OCI-M2 (cell line): ENCODE data around the gene RAPH1.

Experiments used
- DNase-seq: peaks from one replicate; lab custom pipeline; 2025; ENCODE audit not compliant: unreplicated experiment; lab: John Stamatoyannopoulos, UW

Gene RAPH1

DNA sequence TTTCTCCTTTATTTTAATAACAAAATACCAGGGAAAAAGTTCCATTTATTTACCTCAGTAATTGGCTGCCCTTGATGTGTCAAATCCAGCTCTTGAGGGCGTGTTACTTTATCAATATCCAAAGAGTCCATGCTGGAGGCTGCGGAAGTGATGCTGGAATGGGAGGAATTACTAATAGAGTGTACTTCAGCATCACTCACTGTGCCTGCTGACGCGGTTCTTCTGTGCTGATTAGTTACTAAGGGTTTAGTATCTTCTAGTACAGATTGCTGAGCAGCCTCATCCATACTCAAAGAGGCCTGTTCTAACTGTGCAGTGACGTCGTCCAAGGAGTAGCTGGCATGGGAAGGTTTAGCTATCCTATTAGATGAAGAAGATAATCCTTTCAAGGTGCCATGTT lies 45.6 kb downstream of the RAPH1 start:
- DNase-seq, result no peak

DNA sequence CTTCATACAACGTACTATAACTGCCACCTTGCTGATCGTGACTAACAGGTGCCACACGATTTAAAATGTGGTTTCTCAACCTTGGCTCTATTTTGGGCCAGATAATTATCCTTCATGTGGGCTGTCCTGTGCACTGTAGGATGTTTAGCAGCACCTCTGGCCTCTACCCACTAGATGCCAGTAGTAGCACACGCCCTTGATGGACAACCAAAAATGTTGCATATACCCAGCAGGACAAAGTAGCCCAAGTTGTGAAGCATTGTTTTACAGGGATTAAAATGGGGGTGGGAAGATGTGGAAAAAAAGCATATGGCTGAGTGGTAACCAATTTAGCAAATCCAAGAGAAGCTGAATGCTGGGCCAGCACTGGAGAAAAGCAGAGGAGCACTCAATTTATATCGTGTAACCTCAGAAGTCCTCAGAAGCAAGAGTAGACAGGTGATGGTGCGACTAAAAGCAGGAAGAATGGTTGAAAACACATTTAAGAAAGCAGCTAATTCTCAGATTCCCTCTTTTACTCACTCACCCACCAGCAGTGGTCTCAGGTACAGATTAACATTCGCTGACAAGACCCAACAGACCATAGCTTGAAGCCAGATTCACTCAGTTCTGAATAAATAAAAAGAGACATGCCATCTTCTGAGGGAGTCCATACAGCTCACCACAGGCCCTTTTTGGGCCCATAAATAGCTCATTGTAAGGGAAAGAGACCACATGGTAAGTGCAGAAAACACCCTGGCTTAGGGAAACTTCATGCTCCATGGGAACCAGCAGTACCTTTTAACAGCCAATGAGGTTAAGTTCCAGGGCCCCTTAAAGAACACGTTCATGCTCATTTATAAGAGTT lies 50.6 kb downstream of the RAPH1 start:
- DNase-seq, result no peak

DNA sequence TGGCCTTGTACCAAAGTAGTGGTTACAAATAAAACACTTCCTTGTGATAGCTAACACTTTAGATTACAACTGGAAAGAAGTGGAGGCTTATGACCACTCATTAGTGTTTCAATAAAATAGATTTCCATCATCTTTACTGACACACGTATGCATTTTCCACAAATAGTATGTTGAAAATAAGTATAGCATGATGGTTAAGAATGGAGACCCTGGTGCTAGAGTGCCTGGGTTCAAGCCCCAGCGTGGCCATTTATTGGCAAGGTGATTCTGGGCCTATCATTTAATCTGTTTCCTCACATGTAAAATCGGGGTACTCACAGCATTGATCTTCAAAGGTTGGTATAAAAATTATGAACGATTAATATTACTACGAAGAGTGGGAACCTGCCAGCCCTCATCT lies 54.5 kb downstream of the RAPH1 start:
- DNase-seq, result no peak

DNA sequence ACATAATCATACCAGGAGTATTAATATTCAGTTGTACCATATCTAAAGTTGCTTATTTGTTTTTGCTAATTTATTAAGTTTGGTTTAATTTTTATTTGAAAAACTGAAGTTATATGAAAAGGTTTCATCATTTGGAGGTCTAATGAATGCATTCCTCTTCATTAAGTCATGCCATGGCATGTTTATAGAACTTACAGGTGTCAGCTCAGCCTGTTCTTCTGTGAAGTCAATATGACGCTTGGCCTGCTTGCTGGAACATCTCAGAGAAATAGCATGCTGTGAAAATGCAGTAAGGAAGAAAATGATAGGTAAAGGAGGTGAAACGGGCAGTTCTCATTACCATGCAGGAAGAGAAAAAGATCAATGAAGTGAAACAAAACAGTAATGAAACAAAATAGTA lies 58.2 kb downstream of the RAPH1 start:
- no peak for DNase-seq

DNA sequence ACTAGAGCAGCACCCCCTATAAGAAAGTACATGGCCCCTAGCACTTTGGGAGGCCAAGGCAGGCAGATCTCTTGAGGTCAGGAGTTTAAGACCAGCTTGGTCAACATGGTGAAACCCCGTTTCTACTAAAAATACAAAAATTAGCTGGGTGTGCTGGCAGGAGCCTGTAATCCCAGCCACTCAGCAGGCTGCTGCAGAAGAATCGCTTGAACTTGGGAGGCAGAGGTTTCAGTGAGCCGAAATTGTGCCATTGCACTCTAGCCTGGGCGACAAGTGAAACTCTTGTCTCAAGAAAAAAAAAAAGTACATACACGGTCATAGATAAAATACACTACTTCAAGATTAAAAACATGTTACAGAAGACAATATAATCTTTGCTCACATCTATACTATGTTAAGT lies 63.8 kb downstream of the RAPH1 start:
- no peak for DNase-seq

DNA sequence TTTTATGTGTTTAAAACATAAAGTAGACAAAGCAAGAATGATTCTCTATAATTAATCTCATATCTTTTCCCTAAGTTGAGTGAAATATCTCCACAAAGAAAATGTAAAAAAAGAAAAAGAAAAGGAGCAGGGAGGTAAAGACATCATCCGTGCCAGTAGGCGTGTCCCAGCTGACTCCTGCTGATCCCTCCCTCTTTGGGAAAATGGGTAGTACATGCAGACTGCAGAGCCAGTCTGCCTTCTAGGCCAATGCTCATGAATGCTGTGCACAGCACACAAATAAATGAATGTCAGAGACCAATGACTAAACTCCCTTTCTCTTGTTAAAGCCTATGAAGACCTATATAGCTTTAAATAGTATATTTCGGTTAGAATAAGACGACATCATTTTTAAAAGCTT lies 64.7 kb downstream of the RAPH1 start:
- no peak for DNase-seq

DNA sequence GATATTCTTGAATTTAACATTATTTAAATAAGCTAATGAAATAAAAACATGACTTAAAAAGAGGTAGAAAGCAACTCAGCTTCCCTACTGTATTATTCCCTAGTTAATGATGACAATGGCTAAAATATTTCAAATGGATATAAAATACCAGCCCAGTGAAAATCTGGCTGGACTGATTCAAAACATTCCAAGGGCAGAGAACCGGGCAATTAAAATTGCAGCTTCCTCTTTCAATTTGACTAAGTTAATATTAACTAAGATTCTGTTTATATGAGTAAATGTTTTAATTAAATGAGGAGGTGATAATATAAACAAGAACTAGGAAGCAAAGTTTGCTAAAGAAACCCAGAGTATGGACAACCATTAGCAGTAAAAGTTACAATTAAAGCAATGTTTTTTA lies 65.6 kb downstream of the RAPH1 start:
- no peak for DNase-seq

DNA sequence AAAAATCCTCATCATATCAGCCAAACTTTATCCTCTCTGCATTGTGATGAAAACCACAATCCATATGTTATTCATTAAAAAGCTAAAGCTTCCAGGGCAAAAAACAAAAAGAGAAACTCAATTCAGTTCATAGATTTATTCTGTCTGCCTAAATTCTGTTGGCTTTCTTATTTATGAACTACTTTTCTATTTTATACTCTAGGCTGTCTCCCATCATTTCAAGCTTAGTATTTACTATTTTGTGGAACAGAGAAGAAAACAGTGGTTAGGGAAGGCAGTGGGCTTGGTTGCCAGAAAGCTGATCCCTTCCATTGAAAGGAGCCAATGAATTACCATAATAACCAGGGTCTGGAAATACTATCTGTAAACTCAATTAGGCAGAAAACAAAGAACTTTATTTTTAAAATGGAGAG lies 71.8 kb downstream of the RAPH1 start:
- no peak for DNase-seq

DNA sequence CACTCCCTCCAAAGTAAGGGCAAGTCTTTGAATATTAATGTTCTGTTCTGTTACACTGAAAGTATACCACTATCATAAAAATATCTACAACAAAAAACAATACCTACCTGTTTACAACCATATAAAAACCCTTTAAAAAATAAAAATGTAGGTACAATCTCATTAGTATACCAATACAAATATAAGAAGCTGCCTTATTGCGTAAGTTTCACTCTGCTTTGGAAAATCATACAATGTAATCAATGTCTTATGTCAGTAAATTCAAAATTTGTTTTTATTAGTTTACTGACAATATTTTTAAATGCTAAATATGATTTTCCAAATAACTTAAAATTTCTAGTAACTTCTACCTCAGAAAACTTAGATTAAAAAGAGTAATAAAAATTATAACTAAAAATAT lies 72.8 kb downstream of the RAPH1 start:
- no peak for DNase-seq

DNA sequence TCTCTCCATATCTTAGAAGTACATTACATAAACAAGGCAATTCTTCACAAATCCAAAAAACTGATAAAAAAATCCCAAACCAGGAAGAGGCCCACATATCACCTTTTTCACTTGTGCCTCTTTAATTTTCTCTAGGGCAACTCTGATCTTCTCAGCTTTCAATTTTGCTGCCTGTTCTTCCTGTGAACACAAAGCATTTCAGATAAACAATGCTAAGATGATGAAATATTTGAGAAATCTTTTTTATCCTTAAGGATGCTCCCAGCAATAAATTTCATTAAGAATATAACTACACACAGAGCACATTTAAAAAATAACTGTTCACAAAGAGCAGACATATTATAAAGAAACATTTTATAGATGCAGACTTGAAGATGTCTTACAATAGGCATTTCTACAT lies 73.4 kb downstream of the RAPH1 start:
- DNase-seq, result no peak

DNA sequence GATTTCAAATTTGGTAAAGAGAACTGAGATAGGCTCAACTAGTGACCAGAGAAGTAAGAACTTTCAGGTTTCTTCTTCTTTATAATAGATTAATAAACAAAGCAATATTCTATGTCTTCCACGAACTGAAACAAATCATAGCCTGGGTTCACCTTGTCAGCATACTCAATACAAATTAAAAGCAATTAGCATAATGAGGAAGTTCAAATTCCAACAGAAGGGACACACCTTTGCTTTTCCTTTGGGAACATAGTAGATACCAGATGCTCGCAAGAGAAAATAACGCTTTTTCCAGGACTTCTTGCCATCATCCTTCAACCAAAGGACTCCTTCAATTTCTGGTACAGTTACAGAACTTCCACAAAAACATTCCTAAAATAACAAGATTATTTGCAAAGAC lies 79.9 kb downstream of the RAPH1 start:
- no peak for DNase-seq

DNA sequence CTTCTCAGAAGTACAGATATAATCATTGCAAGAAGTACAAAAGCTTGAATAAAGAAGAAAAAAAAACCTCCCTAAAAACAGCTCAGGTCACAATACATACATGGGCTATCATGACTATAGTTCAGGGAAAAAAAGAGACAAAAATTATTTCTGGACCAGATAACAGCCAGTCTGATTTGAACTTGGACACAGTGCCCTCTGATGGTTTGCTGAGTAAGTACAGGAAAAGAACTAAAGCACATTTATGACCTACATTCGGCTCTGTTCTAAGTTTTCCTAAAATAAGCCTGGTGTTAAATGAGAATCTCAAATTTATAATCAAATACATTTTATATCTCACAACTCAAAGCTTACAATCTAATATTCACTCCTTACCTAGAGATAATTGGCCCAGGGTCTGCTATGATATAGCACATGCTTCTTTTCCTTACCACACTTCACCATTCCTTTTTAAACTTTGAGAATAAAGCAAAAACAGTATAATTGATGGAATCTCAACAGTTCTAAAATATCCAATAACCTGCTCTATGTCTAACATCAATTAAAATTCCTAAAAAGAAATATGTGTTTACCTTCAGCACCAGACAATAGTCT lies 81.1 kb downstream of the RAPH1 start:
- no peak for DNase-seq

DNA sequence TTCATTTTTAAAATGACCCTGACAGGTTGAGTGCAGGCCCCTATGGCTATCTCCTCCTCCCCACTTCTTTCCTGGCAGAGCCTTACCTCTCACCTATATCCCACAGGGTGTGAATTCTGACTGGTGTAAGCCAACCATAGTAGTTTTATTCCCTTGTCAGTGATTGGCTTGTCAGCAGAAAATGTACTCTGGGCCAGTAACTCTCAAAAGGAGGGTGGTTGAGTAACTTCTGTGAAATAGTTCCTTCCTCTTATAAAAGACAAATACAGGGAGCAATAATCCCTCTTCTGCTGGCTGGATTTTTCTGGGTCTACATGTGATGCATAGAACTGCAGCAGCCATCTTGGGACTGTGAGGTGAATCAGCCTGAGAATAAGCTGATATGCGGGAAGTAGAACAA lies 83.4 kb downstream of the RAPH1 start:
- no peak for DNase-seq

DNA sequence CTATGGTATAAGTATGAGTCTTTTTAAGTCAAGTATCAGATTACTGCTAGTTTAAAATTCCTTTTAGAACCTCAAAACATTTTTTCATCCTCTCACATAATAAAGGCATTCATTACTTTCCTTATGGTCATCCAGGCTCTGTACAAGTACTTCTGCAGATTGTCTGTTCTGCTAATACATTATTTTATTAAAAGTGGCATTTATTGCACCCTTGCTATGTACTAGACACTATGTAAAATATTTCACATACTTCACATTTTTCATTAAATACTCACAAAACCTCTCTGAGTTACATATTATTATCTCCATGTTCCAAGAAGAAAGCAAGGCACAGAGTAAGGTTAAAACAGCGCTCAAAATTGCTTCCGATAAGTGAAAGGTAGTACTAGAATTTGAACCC lies 84.1 kb downstream of the RAPH1 start:
- DNase-seq, result no peak

DNA sequence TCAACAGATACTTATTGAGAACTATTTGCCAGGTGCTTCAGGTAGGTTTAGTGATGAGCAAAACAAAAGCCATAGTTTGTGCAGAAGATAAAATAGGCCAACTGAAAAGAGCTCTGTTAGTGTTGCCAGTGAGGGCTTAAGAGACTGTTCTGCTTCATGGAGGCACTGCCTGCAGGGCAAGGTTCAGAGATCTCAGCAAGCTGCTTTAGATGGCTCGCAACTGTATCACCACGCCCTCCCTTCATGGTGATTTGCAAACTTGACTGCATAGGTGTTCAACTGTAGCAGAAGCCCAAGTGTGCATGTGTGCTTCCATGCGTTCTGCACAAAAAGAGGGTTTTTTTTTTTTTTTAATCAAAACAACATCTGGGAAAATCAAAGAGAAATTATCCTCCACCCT lies 84.5 kb downstream of the RAPH1 start:
- no peak for DNase-seq

DNA sequence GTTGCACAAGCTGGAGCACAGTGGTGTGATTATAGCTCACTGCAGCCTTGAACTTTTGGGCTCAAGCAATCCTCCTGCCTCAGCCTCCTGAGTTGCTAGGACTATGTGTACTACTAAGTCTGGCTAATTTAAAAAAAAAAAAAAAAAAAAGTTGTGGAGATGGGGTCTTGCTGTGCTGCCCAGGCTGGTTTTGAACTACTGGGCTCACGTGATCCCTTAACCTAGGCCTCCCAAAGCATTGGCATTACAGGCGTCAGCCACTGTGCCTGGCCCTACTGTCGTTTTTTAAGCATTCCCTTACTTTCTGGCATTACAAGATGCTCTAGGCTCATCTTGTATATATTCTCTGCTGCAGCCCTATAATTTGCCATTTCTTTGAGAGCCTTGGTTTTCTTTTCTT lies 88.3 kb downstream of the RAPH1 start:
- no peak for DNase-seq

DNA sequence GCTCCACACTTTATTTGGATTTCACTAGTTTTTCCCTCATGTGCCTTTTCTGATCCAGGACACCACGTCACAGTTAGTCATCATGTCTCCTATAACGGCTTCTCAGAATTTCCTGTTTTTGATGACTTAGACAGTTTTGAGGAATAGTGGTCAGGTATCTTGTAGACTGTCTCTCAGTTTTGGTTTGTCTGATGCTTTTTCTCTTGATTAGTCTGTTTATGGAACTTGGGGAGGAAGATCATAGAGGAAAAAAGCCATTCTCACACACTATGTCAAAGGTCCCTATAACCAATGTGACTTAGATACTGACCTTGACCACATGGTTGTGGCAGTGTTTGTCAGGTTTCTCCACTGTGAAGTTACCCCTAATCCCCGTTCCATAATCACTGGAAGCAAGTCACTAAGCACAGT lies 89.0 kb downstream of the RAPH1 start:
- no peak for DNase-seq

DNA sequence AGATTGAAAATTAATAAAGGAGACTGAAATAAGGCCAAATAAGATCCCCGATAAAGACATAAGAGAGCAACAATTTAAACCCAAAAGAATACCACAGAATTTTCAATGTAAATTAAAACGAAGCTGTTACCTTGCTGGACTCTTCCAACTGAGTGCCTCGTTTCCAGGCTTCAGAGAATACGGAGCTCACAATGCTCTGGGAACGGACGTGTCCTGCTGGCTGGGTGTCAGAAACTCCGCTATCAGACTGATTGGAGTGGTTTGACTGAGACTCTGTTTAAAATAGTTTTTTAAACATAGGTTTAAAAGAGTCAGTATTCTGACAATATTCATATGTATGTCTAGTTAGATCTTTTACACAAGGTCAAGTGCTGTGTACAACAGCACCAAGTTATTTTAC lies 90.4 kb downstream of the RAPH1 start:
- no peak for DNase-seq

DNA sequence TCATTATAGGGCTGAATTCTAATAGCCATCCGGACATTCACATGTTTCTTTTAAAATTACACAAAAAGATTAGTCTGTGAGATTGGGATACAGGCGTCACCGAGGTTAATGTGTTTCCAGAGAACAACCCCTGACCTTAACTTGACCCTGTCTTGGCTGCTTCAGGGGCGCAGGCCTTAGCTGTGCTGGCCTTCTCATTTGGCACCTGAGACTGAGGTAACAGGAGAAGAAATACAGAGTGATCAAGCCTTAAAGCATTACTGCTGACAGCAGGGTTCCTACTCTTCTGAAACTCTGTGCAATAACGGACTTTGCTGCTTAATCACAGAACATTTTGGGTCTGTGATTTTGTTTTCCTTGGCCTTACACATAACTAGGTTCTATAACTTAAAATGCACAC lies 92.6 kb downstream of the RAPH1 start:
- no peak for DNase-seq

DNA sequence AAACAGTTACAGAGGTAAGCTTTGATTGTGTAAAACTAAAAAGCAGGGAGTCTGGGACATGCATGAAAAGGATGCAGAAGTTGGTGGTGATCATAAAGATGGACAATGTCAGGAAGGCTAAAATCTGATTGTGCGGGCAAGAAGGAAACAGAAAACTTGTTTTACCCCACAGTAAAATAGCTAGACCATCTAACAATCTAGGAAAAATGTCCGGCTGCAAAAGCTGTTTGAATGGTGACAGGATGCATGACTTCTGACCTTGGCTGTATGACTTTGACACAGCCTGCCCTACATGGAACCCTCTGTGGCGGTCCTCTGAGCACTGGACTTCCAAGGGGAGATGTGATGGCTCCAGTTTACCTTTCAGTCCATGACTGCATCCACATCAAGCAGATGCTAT lies 93.6 kb downstream of the RAPH1 start:
- DNase-seq, result no peak

DNA sequence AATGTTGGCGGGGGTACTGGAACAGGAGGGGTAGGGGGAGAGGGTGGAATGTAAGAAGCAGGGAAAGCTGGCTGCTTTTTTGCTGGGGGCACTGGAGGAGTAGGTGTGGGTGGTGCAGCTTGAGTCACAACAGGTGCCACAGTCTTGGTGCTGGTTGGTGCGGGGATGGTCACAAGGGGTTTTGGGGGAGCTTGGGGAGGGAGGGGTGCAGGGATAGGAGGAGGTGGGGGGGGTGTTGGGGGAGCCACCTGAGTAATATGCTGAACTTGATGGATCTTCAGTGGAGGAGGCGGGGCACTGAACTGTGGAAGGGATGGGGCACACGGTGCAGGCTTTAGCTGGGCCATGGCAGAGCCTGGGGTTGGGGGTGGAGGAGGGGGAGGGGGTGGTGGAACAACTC lies 94.4 kb downstream of the RAPH1 start:
- DNase-seq, result no peak

DNA sequence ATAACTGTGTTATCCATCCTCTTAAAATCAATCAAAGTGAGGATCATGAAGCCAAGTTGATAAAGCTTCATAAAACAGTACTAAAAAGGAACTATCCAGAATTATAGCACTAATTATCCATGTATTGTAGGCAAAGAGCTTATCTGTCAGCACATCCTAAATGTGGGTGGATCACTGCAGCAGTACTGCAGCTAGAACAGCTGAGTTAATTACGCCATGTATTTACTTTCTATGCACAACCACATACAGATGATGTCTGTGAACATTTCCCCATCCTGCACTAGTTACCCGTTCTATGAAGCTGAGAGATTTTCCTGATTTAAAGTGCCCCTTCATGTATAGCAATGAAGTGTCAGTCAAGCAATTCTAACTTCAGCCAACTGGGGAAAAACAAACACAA lies 96.6 kb downstream of the RAPH1 start:
- no peak for DNase-seq

DNA sequence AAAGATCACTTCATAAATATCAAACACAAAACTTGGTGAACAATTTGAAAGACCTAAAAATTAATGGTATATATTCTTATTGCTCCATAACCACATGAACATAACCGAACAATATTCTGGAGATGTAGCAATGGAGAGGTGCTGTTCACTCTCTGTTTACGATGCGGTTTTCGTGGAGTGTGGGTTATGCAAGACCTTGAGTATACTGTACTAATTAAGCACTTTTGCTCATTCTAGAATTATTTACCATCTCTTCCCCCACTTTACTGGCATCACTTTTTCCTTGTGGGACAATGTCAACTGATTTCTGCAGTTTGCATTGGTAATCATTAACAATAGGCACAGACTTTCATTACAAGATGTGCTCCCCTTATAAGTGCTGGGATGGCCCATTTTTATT lies 97.6 kb downstream of the RAPH1 start:
- no peak for DNase-seq
